HG02885 (cell line): ENCODE data around the gene HTRA3.

Experiments
- ATAC-seq: cut with Tn5 transposase; IDR thresholded peaks from one replicate; pipeline ENCODE4 v1.9.1; 2021; ENCODE audit warnings: mild to moderate bottlenecking; ENCODE audit not compliant: unreplicated experiment, poor library complexity

Gene HTRA3

DNA sequence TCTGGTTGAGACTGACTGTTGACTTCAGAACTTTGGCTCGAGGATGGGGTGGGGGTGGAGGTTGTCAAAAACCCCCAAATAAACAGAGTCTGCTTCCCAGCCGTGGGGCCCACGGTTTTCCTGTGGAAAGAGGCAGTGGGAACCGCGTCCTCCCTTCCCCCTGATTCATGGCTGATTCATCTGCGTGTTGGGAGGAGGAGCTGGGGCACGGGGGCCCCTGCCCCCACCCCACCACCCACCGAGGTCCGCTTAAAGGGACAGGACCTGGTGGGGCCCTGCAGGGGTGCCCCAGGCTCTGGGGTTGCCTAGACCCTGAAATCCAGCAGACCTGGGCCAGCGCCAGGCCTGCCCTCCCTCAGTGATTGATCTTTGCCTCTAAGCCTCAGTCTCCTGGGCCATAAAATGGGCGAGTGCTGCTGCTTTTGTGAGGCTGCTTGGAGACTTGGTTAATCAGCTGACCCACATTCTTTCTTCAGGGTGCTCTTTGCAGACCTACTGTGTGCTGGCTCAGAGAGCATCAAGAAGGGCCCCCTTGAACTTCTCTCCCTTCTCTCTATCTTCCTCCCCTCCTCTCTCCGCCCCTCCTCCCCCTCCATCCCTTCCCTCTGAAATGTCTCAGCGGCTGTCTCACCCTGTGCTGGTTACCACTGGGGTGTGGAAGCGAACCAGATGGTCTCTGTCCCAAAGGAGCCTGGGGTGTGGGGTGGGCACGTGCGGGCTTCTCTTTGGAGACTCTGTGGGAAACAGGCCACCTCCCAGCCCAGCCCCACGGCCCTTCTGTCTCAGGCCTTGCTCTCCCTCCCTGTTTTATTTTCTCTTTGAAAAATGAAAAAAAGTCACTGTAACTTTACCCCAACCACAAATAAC lies 9.1 kb downstream of the HTRA3 start:
- ATAC-seq: no peak

DNA sequence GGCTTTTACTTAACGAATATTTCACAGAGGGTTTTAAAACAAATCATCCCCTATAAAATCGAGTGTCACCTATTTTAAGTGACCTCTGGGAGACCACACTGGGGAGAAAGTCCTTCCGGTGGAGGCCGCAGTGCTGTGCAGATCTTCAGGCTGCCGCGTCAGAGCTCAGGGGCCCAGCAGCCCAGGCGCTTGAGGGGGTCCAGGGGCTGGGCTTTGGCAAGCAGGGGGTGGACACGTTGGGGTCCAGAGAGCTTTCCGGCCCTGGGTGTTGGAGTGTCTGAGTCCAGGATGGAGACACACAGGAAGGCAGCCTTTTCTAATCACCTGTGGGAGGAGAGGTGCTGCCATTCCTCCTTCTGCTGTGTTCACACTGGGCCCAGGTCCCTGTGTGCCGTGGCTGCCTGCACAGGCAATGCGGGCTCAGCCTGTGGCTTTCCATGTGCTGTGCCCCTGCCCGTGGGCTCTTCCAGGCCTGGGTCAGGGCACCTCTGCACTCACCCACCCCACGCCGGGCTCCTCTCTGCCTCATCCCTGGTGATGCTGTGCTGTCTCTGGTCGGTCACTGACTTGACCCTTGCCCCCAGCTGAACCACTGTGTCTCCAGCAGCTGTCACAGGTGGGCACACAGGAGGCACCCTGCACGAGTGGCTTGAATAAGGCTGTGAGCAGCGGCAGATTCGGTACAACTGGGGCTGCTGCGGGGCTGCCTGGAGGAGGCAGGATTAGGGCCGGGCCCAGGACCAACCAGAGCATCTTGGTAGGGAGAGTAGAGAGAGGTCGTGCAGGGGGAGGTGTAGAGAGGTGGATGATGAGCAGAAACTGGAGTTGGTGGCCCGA lies 10.0 kb downstream of the HTRA3 start:
- no peak for ATAC-seq

- no peak for ATAC-seq
Measured at GRCh38 chr4:8280158-8280875, 10.8 kb downstream of the HTRA3 start.

DNA sequence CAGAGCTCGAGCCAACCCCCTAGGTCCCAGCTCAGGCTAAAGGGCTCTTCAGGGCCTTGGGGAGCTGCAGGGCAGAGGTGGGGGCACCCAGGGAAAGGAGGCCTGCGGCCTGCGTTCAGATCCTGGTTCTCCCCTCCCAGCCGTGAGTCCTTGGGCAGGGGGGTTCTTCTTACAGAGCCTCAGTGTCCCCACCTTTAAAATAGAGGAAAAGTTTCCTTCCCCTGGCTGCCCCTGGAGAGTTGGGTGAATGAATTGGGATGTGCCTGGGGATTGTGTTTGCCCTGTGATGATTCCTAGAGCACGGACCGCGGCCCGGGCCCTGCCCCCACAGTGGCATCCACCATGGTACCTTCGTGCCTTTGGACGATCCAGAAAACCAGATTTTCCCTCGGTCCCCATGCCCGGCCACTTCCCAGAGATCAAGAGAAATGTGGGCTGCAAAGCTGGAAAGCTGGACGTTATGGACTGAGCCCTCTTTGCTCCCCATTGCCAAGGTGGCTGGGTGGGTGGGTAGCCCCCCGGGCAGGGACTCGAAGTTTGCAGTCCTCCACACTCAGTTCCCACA lies 11.4 kb downstream of the HTRA3 start:
- ATAC-seq: no peak

- no peak for ATAC-seq
Measured at GRCh38 chr4:8281519-8282133, 12.1 kb downstream of the HTRA3 start.

DNA sequence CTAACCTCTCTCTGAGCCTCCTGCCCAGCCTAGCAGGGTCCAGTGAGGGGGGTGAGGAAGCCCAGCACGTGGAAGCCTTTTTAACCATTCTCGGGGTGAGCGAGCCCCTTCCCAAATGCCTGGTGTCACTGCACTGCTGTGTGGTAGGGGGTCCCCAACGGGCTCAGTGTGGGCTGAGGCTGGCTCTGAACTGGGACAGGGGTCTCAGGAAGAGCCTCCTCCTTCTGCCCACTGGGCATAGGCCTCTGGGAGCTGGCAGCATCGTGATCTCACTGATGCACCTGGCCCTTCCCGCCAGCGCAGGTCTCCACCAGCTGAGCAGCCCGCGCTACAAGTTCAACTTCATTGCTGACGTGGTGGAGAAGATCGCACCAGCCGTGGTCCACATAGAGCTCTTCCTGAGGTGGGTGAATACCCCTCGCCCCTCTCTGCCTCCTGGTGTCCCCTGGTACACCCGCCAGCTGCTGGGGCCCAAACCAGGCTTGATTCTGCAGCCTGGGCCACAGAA lies 12.6 kb downstream of the HTRA3 start:
- no peak for ATAC-seq

GRCh38 chr4:8282742-8283141 lies 13.2 kb downstream of the HTRA3 start:
- ATAC-seq: no peak

- ATAC-seq: no peak
Measured at GRCh38 chr4:8283161-8283560, 13.6 kb downstream of the HTRA3 start.

- ATAC-seq: no peak
Measured at GRCh38 chr4:8283631-8284121, 14.1 kb downstream of the HTRA3 start.

DNA sequence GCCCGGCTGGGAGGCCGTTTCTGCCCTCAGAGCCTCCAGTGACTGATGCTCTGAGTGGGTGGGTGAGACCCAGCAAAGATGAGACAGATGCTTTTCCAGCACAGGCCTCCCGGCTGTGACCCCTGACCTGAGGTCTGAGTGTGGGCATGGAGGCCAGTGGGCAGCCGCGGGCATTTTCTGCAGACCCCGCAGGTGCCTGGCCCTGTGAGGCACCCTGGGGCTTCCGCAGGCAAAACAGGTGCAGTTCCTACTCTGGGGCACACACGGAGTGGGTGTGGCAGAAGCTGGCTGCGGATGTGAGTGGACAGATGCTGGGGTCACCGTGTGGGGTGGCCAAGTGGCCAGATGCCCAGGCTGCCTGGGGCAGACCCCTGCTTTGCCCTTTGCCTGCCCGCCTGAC lies 14.8 kb downstream of the HTRA3 start:
- no peak for ATAC-seq

GRCh38 chr4:8285143-8285975 lies 15.8 kb downstream of the HTRA3 start:
- ATAC-seq: no peak

DNA sequence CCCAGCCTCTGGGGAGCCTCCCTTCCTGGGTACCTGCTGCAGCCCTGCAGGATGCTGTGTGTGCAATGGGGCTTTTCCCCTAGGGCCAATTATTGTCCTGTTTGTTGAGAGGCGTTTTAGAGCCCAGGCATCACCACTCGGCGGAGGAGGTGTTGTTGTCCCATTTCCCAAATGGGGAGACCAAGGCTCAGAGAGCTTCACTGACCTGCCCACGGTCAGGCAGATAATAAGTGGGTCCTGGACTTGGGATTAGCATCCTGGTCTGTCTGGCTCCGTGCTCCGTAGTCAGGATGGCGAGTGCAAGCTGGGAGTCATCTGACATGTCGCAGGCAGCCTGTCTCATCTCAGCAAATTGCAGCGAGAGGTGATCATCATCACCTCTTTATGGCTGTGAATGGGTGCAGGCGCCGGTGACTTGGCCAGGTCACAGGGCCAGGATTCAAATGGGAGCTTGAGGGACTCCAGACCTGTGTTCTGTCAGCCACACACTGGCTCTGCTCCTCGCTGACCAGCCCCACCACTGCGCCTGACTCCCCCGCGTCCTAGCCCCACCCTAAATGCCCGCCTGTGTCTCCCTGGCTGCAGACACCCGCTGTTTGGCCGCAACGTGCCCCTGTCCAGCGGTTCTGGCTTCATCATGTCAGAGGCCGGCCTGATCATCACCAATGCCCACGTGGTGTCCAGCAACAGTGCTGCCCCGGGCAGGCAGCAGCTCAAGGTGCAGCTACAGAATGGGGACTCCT lies 16.6 kb downstream of the HTRA3 start:
- no peak for ATAC-seq

GRCh38 chr4:8286719-8287342 lies 17.3 kb downstream of the HTRA3 start:
- ATAC-seq: no peak

GRCh38 chr4:8287343-8288280 lies 18.1 kb downstream of the HTRA3 start:
- ATAC-seq: no peak

- no peak for ATAC-seq
Measured at GRCh38 chr4:8289151-8289750, 19.7 kb downstream of the HTRA3 start.

- ATAC-seq: no peak
Measured at GRCh38 chr4:8289956-8290700, 20.6 kb downstream of the HTRA3 start.
